HUES48 (cell line): ENCODE data around the gene PRKAG1.
"Not testable (repeated sequence)": the region's sequence is repeated elsewhere in the genome, so short reads cannot be mapped to it uniquely, and the experiment has no call there.

ENCODE experiments used
- H3K27ac ChIP-seq: one replicate; pipeline ENCODE4 v1.7.0; 2013; ENCODE audit warnings: low read depth, low read length, inconsistent platforms
- H3K27me3 ChIP-seq: 2 replicates; pipeline ENCODE4 v1.6.1; 2013; ENCODE audit warnings: mild to moderate bottlenecking, low read length; ENCODE audit not compliant: control insufficient read depth, insufficient read depth
- H3K36me3 ChIP-seq: 2 replicates; pipeline ENCODE4 v1.6.1; 2013; ENCODE audit warnings: low read length; ENCODE audit not compliant: control insufficient read depth, insufficient read depth
- H3K4me1 ChIP-seq: 2 replicates; pipeline ENCODE4 v1.6.1; 2013; ENCODE audit warnings: mild to moderate bottlenecking, low read length; ENCODE audit not compliant: control insufficient read depth, insufficient read depth
- H3K4me3 ChIP-seq: 2 replicates; pipeline ENCODE4 v1.5.1; 2013; ENCODE audit warnings: mild to moderate bottlenecking, low read depth, low read length
- H3K9ac ChIP-seq: 2 replicates; pipeline ENCODE4 v1.6.1; 2013; ENCODE audit warnings: mild to moderate bottlenecking, low read depth, low read length, moderate library complexity
- H3K9me3 ChIP-seq: 2 replicates; pipeline ENCODE4 v1.6.1; 2013; ENCODE audit warnings: low read length; ENCODE audit not compliant: control insufficient read depth, insufficient read depth

The PRKAG1 gene

GRCh38 chr12:49018261-49019119 is at the start of gene PRKAG1:
Gene PRKAG1, minus strand, starts transcription at chr12:49018776. Its CDS starts 36 bp downstream, at chr12:49018740.
- Histone ChIP-seq H3K27me3 (no peaks in the 10 kb centered on the region), H3K4me3 (peak within 1 kb of the TSS; percentile 85), H3K27ac (peak within 1 kb of the TSS; percentile 95), H3K4me1 (peaks cover 14% of the 10 kb centered on the region), H3K9ac (peak within 1 kb of the TSS; percentile 93), H3K36me3 (peaks cover 24% of the 10 kb centered on the region), H3K9me3 (no peaks in the 10 kb centered on the region)

DNA sequence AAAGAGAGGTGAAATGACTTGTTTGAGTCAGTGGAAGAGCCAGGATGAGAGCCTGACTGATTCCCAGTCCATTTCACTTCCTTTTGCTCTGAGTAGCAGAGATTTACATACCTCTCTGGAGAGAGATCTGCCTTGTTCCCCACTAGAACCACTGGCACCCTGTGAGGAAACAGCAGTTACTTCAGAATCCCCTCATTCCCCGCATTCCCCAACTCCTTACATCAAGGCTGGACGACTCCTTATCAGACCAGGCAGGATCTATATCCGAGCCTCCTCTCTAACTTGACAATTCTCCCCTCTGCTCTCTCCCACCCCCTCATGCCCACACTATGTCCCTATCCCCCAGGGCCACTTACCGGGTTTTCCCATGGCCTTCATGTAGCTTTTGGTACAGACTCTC is 47.5 kb upstream of the PRKAG1 start:
- H3K9me3 ChIP-seq = no peaks in the 10 kb centered on the region
- no peak overlapping the region for H3K4me3 ChIP-seq
- peaks cover 14% of the 10 kb centered on the region for H3K27me3 ChIP-seq
- H3K4me1 ChIP-seq = peaks cover 5% of the 10 kb centered on the region
- no peak overlapping the region for H3K9ac ChIP-seq
- no peaks in the 10 kb centered on the region for H3K36me3 ChIP-seq
- no peak overlapping the region for H3K27ac ChIP-seq

GRCh38 chr12:49064767-49065152 is 46.2 kb upstream of the PRKAG1 start:
- H3K27ac ChIP-seq = no peak overlapping the region
- no peaks in the 10 kb centered on the region for H3K36me3 ChIP-seq
- H3K27me3 ChIP-seq = peaks cover 11% of the 10 kb centered on the region
- H3K9me3 ChIP-seq = no peaks in the 10 kb centered on the region
- H3K9ac ChIP-seq = no peak overlapping the region
- no peaks in the 10 kb centered on the region for H3K4me1 ChIP-seq
- H3K4me3 ChIP-seq = no peak overlapping the region

GRCh38 chr12:49061916-49062315 is 43.3 kb upstream of the PRKAG1 start:
- not testable (repeated sequence) for H3K9ac ChIP-seq, H3K27me3 ChIP-seq, H3K4me3 ChIP-seq, H3K9me3 ChIP-seq, H3K36me3 ChIP-seq, H3K27ac ChIP-seq
- H3K4me1 ChIP-seq = peaks cover 16% of the 10 kb centered on the region

DNA sequence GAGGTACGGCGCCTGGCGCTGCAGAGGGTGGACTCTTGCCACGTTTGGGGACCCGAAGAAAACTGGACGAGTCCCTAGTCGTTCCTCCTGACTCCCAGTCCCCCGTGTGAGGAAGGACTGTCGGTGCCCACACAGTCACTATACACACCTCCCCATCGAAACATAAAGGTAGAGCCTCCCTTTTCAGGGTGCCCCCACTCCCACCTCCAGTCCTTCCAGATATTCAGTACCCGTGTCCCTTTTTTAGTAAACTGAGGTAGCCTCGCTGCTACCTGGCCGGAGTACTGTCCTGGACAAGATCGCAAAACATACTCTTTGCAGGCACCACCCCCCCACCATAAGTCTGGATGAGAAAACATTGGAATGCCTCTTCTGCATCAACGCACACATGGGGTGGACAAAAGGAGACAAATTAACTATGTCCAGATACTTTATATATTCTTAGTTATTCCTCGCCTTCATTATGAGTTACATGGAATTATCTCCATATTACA is 42.6 kb upstream of the PRKAG1 start:
- peak overlapping the region; percentile 78 for H3K4me3 ChIP-seq
- H3K9ac ChIP-seq = peak overlapping the region; percentile 98
- H3K4me1 ChIP-seq = peaks cover 23% of the 10 kb centered on the region
- H3K9me3 ChIP-seq = no peaks in the 10 kb centered on the region
- no peaks in the 10 kb centered on the region for H3K36me3 ChIP-seq
- H3K27me3 ChIP-seq = no peaks in the 10 kb centered on the region
- peak overlapping the region; percentile 98 for H3K27ac ChIP-seq

DNA sequence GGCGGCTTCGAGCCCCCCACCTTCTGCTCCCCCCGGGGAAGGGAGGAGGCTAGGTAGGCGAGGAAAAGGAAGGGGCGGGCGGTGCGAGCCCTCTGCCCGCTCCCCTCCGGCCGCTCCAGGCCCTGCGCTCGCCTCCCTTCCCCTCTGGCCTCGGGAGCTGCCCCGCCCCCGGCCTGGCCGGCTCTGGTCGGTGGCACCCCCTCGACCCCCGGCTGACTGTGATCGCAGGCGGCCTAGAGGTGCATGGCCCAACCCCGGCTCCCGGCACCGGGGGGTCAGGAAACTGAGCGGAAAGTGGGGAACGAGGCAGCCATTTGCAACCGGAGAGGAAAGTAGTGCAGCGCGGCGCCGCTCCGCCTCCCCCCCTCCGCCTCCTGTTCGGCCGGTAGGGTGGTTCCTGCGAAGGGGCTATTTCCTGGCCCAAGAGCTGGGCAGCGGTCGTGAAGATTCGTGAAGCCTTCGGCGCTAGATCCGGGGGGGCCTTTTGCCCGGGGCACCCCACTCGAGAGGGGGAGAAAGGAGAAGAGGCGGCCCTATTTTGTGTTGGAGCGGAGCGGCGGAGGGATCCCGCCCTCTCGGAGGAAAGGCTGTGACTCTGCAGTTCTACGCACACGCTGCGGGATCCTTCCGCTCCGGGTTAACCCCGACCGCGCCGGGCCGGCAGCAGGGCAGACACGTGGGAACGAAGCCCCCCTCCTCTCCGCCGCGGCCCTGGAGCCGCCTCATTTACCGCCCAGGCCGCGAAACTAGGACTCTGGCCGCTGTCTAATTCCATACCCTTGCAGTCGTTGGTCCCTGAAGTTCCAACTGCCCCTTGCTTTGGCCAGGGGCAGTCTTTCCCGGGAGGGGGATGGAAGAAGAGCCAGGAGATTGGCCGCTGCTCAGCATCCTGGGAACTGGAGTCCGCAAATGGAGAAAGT is 41.9 kb upstream of the PRKAG1 start, which contains the start of gene KMT2D:
TSS of gene KMT2D (minus strand) at position 558 of the 920 bp plus-strand sequence. CDS start 5,470 bp downstream, outside the sequence.
- no peaks in the 10 kb centered on the region for H3K9me3 ChIP-seq
- no peaks in the 10 kb centered on the region for H3K36me3 ChIP-seq
- peak within 1 kb of the TSS; percentile 78 for H3K4me3 ChIP-seq
- H3K27me3 ChIP-seq = no peaks in the 10 kb centered on the region
- H3K9ac ChIP-seq = peak within 1 kb of the TSS; percentile 98
- H3K4me1 ChIP-seq = peaks cover 30% of the 10 kb centered on the region
- H3K27ac ChIP-seq = peak within 1 kb of the TSS; percentile 98

- peak overlapping the region; percentile 78 for H3K4me3 ChIP-seq
- peaks cover 31% of the 10 kb centered on the region for H3K4me1 ChIP-seq
- H3K9ac ChIP-seq = peak overlapping the region; percentile 98
- no peaks in the 10 kb centered on the region for H3K9me3 ChIP-seq
- H3K27me3 ChIP-seq = no peaks in the 10 kb centered on the region
- peak overlapping the region; percentile 98 for H3K27ac ChIP-seq
- H3K36me3 ChIP-seq = peaks cover 9% of the 10 kb centered on the region
These were observed 41.0 kb upstream of the PRKAG1 start for GRCh38 chr12:49059299-49060171.

- Histone ChIP-seq H3K4me1 (peaks cover 31% of the 10 kb centered on the region), H3K36me3 (peaks cover 14% of the 10 kb centered on the region), H3K27me3 (no peaks in the 10 kb centered on the region)
These were observed 40.4 kb upstream of the PRKAG1 start for GRCh38 chr12:49059045-49059298.

GRCh38 chr12:49058366-49059044 is 39.9 kb upstream of the PRKAG1 start:
- Histone ChIP-seq H3K9me3 (no peaks in the 10 kb centered on the region), H3K27ac (no peak overlapping the region), H3K27me3 (no peaks in the 10 kb centered on the region), H3K36me3 (peaks cover 19% of the 10 kb centered on the region), H3K4me3 (peak overlapping the region; percentile 78), H3K4me1 (peaks cover 31% of the 10 kb centered on the region), H3K9ac (no peak overlapping the region)

More at GRCh38 chr12:49059045-49059298, 40.4 kb upstream of the PRKAG1 start:
- Histone ChIP-seq H3K9ac (peak overlapping the region; percentile 98), H3K4me3 (peak overlapping the region; percentile 78), H3K27ac (no peak overlapping the region), H3K9me3 (no peaks in the 10 kb centered on the region)

DNA sequence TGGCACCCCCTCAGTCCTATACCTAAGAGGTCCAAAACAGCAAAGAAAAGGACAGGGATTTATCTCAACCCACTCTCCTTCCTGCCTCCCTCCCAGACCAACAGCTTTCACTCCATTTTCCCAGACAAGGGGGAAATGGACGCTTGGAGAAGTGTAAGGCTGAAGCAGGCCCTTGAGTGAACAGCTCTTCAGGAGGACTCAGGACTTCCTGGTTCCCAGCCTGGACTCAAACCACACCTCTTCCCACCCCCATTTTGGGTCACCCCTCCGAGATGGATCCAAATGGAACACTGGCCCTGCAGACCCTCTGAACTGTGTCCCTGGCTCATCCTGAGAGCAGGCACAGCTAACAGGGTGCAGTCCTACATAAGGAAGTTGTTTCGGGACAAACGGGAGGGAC is 39.3 kb upstream of the PRKAG1 start:
- Histone ChIP-seq H3K36me3 (peaks cover 25% of the 10 kb centered on the region), H3K27ac (no peak overlapping the region), H3K9me3 (no peaks in the 10 kb centered on the region), H3K9ac (no peak overlapping the region), H3K4me1 (peaks cover 31% of the 10 kb centered on the region), H3K4me3 (peak overlapping the region; percentile 78), H3K27me3 (no peaks in the 10 kb centered on the region)
